Esophagus muscularis mucosa (tissue), 4 donors: ENCODE results near the gene MAPK8. TPM values are rescaled to one million over a fixed set of nuclear protein-coding genes. Genes with fewer than 3 reads are reported as not detected.

Source experiments
- DNase-seq: peaks from one replicate; pipeline ENCODE4 v3.0.0-alpha.2; 2017; ENCODE audit errors: extremely low spot score
- H3K27ac ChIP-seq, 4 donors: fragments of 200-600 bp; sonication (generic); replicated peaks in 1 of 4; 1 replicate in 3 of 4; 2 replicates in 1 of 4; pipeline ENCODE4 v1.5.1; 2016 to 2019; ENCODE audit warnings: mild to moderate bottlenecking in 1 of 4
- H3K27me3 ChIP-seq, 4 donors: fragments of 200-600 bp; sonication (generic); one replicate each; pipeline versions ENCODE4 v1.5.1 to v1.6.0; 2016 to 2019
- H3K36me3 ChIP-seq, 4 donors: fragments of 200-600 bp; sonication (generic); one replicate each; pipeline ENCODE4 v1.5.1; 2016 to 2019
- H3K4me1 ChIP-seq, 4 donors: fragments of 200-600 bp; sonication (generic); one replicate each; pipeline ENCODE4 v1.5.1; 2016 to 2019
- H3K4me3 ChIP-seq, 4 donors: fragments of 200-600 bp; sonication (generic); 1 replicate in 2 of 4; 2 replicates in 2 of 4; pipeline ENCODE4 v1.5.1; 2016 to 2019; ENCODE audit warnings: mild to moderate bottlenecking in 4 of 4, moderate library complexity in 1 of 4
- H3K9me3 ChIP-seq, 4 donors: fragments of 200-600 bp; sonication (generic); 1 replicate in 3 of 4; 2 replicates in 1 of 4; pipeline ENCODE4 v1.5.1; 2016 to 2019
- CTCF ChIP-seq, 3 experiments: fragments of 200-600 bp in 2 of 3; fragments of 450-650 bp in 1 of 3; sonication (generic) in 2 of 3; IDR thresholded peaks; one replicate each; pipeline ENCODE4 v1.5.1; 2017 to 2019; ENCODE audit warnings: antibody characterized with exemption in 3 of 3, mild to moderate bottlenecking in 2 of 3, moderate library complexity in 1 of 3
- EP300 ChIP-seq: sonication (generic); formaldehyde crosslinking; IDR thresholded peaks from one replicate; pipeline ENCODE4 v1.6.1; 2017; ENCODE audit warnings: antibody characterized with exemption
- POLR2A ChIP-seq: fragments of 450-650 bp; IDR thresholded peaks from one replicate; pipeline ENCODE4 v1.6.1; 2017; ENCODE audit warnings: antibody characterized with exemption, moderate library complexity, mild to moderate bottlenecking, low read depth
- POLR2AphosphoS5 ChIP-seq, 2 donors: sonication (generic); formaldehyde crosslinking; IDR thresholded peaks; one replicate each; pipeline ENCODE4 v1.6.1; 2017; ENCODE audit warnings: antibody characterized with exemption in 2 of 2
- WGBS: methylation state at CpG from one replicate; pipeline ENCODE4 v1.1.5; 2018; 5-methylcytosine and 5-hydroxymethylcytosine counted together
- intact Hi-C: fragments of 100-400 bp; cut with DNase I; formaldehyde crosslinking; loops from one replicate; pipeline ENCODE4 v1.15.1; 2023
- total RNA-seq, 4 donors: library from RNA; depleted of rRNA; stranded (reverse); fragments of >200 nt; gene quantifications; one replicate each; pipeline versions ENCODE4 v1.1.0 to v1.2.1, GENCODE V29; 2016

Gene MAPK8
- total RNA-seq, 4 donors from 2014 or later: 26.8 to 50.0 (median 33.1) TPM

DNA sequence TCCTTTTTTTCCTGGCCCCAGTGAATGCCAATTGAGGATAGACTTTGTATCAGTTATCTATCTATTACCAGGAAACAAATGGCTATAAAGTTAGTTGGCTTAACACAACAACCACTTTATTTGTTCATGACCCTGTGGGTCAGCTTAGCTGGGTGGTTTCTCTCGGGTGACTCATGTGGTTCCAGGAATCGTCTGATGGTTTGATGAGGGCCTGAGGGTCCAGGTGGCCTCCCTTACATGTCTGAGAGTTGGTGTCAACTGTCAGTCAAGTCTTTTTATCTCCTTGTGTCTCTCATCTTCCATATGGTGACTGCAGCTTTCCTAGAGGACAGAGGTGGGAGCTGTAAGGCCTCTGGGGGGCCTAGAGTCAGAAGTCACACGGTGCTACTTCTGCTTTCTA lies 15.3 kb upstream of the MAPK8 start:
- no peaks in the 10 kb centered on the region for H3K9me3 ChIP-seq
- H3K27me3 ChIP-seq: no peaks in the 10 kb centered on the region
- peaks cover 0 to 30% (median 20%) of the 10 kb centered on the region in 4 donors for H3K4me1 ChIP-seq
- no peaks in the 10 kb centered on the region for H3K36me3 ChIP-seq
- DNase-seq: no peak
- TF ChIP-seq CTCF (IDR thresholded peaks at IDR 0.05): no peak
- TF ChIP-seq POLR2A: no peak
- no peak for TF ChIP-seq POLR2AphosphoS5 (IDR thresholded peaks at IDR 0.05)
- H3K27ac ChIP-seq: no peak overlapping the region
- no peak overlapping the region for H3K4me3 ChIP-seq
- intact Hi-C loops: no loop called here
- 89% methylated on average over 3 of the region's 3 CpGs for WGBS

GRCh38 chr10:48292616-48293015 lies 13.9 kb upstream of the MAPK8 start:
- Histone ChIP-seq H3K4me3 (no peak overlapping the region), H3K4me1 (peaks cover 0 to 24% (median 17%) of the 10 kb centered on the region in 4 donors), H3K27ac (no peak overlapping the region), H3K36me3 (no peaks in the 10 kb centered on the region), H3K27me3 (no peaks in the 10 kb centered on the region), H3K9me3 (no peaks in the 10 kb centered on the region)
- intact Hi-C loops: no loop called here
- no peak for DNase-seq
- 96% methylated on average over 3 of the region's 3 CpGs for WGBS
- TF ChIP-seq EP300 (no peak), CTCF (IDR thresholded peaks at IDR 0.05) (no peak), POLR2AphosphoS5 (IDR thresholded peaks at IDR 0.05) (no peak), POLR2A (no peak)

DNA sequence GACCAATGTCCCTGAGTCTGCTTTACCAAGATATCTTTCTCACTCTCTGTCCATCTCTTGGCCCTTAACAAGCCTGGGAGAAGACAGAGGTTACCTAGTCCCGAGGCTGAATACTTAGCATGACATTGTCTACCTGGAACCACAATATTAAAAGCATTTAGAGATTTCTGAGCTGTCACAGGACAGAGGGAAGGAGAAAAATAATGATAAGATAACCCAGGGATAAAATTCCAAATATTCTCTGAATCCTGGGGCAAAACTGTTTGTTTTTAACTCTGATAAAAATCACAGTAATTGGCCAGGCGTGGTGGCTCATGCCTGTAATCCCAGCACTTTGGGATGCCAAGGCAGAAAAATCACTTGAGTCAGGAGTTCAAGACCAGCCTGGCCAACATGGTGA lies 12.0 kb upstream of the MAPK8 start:
- WGBS: 79% methylated on average over 2 of the region's 2 CpGs
- DNase-seq: no peak
- no peak overlapping the region for H3K4me3 ChIP-seq
- H3K27me3 ChIP-seq: no peaks in the 10 kb centered on the region
- no peaks in the 10 kb centered on the region for H3K36me3 ChIP-seq
- intact Hi-C loops: no loop called here
- TF ChIP-seq EP300 (no peak), CTCF (IDR thresholded peaks at IDR 0.05) (no peak), POLR2AphosphoS5 (IDR thresholded peaks at IDR 0.05) (no peak), POLR2A (no peak)
- peaks cover 0 to 8% (median 5%) of the 10 kb centered on the region in 4 donors for H3K4me1 ChIP-seq
- no peak overlapping the region for H3K27ac ChIP-seq
- H3K9me3 ChIP-seq: no peaks in the 10 kb centered on the region

GRCh38 chr10:48296576-48297098 lies 9.8 kb upstream of the MAPK8 start:
- Histone ChIP-seq H3K9me3 (no peaks in the 10 kb centered on the region), H3K27me3 (no peaks in the 10 kb centered on the region), H3K4me3 (no peak overlapping the region), H3K36me3 (no peaks in the 10 kb centered on the region), H3K4me1 (no peaks in the 10 kb centered on the region), H3K27ac (no peak overlapping the region)
- TF ChIP-seq POLR2AphosphoS5 (IDR thresholded peaks at IDR 0.05): no peak
- TF ChIP-seq CTCF (IDR thresholded peaks at IDR 0.05): no peak
- TF ChIP-seq EP300: no peak
- no peak for TF ChIP-seq POLR2A
- WGBS: 85% methylated on average over 4 of the region's 4 CpGs
- intact Hi-C loops: no loop called here
- DNase-seq: no peak

DNA sequence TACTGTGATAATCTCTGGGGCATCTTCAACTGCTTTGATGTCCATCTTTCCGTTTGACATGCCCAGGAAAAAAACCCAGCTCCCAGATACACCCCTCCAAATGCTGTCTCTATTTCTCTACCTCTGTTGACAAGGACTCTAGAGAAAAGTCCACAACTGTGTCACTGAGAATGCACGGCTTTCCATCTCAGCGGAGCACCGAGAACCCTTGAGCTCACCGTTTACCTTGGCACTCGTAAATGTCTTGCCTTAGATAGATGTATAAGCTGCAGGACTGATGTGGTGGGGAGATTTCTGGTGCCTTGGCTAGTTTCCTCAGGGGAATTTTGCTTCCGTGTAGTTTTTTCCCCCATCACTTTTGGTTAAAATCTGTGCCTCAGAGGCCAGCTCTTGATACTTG lies 7.4 kb upstream of the MAPK8 start:
- no peak overlapping the region for H3K4me3 ChIP-seq
- H3K4me1 ChIP-seq: no peaks in the 10 kb centered on the region
- H3K27me3 ChIP-seq: no peaks in the 10 kb centered on the region
- intact Hi-C loops: no loop called here
- DNase-seq: no peak
- H3K27ac ChIP-seq: no peak overlapping the region
- no peaks in the 10 kb centered on the region for H3K9me3 ChIP-seq
- TF ChIP-seq CTCF (IDR thresholded peaks at IDR 0.05): no peak
- no peak for TF ChIP-seq POLR2AphosphoS5 (IDR thresholded peaks at IDR 0.05)
- 84% methylated on average over 7 of the region's 7 CpGs for WGBS
- no peaks in the 10 kb centered on the region for H3K36me3 ChIP-seq
